Skeletal muscle cell (primary cell): Measurements from ENCODE around the gene ACOT7.

Source experiments
- DNase-seq: peaks from one replicate; pipeline ENCODE4 v3.0.0-alpha.2; 2010; ENCODE audit warnings: low read depth
- H3K4me3 ChIP-seq: 2 replicates; pipeline ENCODE4 v1.5.1; 2011; ENCODE audit warnings: low read depth, mild to moderate bottlenecking, control low read depth, low read length, moderate library complexity

The ACOT7 gene

DNA sequence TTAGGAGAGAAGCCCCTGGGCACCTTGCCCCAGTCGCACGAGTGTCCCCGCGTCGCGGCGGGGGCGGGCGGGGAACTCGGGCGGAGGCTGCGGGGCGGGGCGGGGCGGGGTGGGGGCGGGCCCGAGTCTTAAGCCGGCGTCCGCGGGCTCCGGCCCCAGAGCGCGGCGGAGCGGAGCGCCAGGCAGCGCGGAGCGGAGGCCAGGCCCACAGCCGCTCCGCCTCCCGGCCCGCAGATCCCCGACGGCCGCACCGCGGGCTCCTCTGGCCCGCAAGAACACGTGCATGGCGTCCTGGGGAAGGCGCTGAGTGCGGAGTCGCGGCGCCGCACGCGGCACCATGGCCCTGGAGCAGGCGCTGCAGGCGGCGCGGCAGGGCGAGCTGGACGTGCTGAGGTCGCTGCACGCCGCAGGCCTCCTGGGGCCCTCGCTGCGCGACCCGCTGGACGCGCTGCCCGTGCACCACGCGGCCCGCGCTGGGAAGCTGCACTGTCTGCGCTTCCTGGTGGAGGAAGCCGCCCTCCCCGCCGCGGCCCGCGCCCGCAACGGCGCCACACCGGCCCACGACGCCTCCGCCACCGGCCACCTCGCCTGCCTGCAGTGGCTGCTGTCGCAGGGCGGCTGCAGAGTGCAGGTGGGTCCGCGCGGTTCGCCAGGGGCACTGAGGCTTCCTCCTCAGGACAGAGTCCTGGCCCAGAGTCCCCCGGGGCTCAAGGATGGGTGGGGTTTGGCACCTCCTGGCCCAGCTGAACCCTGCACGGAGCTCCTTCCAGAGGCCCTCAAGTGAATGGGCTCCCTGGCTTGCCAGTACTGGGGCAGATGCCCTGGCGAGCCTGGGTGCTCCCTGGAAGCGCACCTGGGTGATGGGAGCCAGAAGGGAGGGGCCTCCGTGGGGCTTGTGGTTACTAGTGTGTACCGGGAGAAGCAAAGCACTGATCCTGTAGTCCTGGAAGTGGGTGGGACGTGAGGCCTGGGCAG is 31.3 kb upstream of the ACOT7 start, which contains the start of gene ESPN:
TSS of gene ESPN (plus strand) at position 158 of the 975 bp plus-strand sequence. CDS start at position 338, 180 bp downstream.
- H3K4me3 ChIP-seq = no peak within 1 kb of the TSS

DNA sequence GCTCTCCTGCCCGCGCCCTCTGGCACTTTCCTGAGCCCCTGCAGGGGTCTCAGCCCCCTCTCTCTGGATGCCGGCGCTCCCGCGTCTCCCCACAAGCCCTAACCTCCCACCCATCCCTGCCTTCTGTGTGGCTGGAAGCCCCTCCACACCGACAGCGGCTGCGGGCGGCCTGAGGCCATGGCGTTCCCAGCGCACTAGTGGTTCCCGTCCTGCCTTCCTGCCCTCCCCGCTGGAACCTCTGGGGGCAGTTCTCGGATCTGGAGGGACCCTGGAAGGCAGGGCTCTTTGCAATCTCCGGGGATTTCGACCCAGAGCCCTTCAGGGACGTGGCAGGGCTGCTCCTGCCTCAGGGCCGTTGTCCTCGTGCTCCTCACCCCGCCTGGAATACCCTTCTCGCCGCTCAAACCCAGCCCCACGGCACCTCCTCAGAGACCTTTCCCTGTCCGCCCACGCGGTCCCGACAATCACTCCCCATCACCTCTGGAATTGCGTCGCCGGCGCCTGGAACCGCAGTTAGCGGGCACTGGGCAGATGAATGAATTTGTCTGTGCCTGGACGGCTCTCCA is 30.5 kb upstream of the ACOT7 start:
- DNase-seq = no peak

More for the DNA sequence above, 31.3 kb upstream of the ACOT7 start, which contains the start of gene ESPN:
- DNase-seq = no peak

DNA sequence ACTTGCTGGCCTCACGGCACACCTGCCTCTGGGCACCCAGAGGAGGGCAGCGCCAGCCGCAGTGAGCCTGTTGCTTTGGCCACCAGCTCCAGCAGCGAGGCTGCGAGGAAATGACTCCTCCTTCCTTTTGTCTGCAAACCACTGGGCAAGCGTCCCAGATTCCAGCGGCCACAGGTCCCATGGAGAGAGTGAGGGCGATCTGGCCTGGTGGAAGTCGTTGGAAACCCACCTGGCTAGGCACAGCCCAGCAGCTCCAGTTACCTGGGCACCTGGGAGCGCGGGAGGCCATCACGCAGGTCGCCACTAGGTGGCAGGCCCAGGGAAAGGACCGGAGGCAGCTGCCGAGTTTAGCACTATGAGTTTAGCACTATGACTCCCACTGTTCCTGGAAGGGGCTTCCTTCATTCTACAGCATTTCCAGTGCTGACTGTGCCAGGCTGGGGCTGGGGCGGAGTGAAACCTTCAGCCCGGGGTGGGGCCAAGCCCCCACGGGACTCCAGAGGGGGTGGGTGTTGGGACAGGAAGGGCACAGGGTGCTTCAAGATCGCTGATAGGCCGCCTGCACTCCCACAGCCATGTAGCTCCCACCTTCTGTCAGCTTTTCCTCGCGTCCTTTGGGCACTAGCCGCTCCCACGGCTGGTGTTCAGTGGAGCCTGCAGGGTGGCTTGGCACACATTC is 29.9 kb upstream of the ACOT7 start:
- DNase-seq = no peak
- no peak overlapping the region for H3K4me3 ChIP-seq

More for the DNA sequence above, 30.5 kb upstream of the ACOT7 start:
- no peak overlapping the region for H3K4me3 ChIP-seq

DNA sequence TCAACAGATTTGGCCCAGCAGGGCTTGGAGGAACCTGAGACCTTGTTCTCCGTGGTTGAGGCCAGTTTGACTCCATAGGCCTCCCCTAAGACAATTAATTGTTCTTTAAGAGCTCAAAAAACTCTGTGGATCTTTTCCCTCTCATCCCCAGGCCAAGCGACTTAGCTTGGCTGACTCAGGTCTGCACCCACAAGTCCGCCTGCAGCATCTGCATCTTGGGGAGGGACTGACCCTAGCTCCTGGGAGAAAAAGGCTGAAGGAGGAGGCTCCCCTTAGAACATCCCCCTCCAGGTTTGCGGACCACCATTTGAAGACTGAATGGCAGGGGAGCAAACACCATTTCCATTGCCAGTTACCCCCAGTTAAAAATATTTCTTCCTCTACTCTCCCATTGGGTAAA is 27.7 kb upstream of the ACOT7 start:
- no peak for DNase-seq
- H3K4me3 ChIP-seq = no peak overlapping the region

DNA sequence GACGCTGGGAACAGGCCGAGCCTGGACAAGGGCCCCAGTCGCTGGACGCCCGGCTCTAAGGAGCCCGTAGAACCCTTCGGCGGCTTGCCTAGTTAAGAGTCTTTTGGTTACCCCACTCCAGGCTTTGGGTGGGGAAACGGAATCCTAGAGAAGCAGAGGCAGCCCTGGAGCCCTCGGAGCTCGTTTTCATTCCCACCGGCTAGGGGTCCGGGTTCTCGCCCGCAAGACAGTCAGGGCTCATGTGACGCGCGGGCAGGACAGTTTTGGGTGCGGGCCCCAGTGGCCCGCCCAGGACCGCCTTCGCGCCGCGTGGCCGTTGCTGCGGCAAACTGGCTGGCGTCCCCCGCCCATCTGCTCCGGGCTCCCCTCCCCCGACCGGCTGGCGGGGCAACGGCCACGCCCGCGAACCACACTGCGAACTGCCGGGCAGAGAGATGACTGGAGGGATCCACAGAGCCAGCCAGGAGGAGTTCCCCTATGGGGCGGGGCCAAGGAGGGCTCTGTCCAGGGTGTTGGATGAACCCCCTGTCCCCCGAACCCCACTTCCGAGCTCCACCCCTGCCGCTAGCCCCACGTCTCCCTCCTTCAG is 27.0 kb upstream of the ACOT7 start:
- no peak for DNase-seq
- H3K4me3 ChIP-seq = peak overlapping the region; percentile 11

DNA sequence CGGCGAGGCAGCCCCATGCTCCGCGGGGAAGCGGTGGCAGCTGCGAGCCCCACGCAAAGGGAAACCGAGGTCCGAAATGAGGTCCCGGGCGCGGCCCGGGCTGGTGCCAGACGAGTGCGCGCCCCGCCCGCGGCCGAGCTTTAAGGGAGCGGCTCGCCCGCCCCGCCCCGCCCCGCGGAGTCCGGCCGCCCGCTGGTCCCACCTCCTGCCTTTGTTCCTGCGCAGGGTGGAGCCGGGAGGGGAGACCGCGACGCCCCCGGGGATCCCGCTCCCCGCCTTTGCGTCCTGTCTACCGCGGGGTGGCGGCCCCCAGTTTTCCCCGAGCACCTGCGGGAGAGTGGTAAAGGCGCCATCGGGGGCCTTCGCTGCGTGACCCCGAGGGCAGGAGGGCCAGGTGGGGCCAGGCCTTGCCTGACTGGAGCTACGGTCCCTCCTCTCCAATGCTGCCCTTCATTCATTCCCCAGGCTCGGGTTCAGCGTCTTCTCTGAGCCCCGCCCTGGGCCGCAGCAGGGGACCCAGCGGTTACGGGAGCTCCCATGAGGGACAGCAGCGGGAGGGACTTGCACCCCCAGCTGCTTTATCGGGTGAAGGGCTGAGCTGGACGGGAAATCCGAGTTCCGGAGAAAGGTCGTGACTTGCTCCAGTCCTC is 26.4 kb upstream of the ACOT7 start, which contains the start of gene HES2:
TSS of gene HES2 (minus strand) at position 116 of the 650 bp plus-strand sequence. CDS start at position 17, 99 bp downstream.
- H3K4me3 ChIP-seq = peak within 1 kb of the TSS; percentile 28
- DNase-seq = no peak

DNA sequence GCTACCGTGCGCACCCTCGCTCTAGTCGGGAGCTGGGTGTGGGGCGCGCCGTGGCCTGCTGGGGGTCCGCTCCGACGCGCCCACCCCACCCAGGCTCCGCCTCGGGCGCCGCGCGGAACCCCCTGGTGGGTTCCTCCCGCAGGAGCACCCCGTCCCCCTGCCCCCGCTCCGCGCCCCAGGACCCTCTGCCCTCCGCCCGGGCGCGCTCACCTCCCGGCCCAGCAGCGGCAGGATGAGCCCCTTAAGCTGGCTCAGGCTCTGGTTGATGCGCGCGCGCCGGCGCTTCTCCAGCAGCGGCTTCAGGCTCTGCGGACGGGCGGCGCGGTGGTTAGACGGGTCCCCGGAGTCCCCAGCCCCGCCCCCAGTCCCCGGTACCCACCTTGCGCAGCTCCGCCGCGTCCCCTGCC is 25.8 kb upstream of the ACOT7 start:
- H3K4me3 ChIP-seq = peak overlapping the region; percentile 28
- DNase-seq = no peak

DNA sequence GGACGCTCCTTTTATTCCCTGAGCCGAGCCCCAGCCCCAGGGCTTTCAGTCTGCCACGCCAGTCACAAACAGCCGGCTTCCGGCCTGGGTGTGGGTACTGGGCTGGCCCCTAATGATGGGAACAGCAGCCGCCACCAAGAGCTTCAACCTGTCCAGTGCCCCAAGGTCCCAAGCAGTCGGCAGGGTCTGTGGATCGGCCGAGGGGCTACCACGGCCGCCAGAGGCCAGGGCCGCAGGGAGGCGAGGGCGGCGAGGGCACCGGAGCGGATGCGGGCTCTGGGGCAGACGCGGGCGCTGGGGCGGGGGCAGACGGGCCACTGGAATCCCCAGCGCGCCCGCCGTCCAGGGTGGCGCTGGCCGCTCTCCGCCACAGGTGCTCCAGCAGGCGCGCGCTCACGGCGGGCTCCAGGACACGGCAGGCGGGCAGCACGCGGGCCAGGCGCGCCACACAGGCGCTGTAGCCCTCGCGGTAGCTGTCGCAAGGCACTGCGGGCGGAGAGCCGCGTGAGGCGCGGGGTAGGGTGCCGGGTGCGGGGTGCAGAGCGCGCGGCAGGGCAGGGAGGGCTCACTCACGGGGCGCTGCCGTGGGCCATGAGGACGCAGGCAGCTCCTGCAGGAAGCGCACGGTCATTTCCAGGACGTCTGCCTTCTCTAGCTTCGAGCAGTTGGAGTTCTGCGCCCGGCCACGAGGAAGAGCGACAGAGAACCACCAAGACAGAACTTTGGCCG is 25.3 kb upstream of the ACOT7 start:
- H3K4me3 ChIP-seq = no peak overlapping the region
- no peak for DNase-seq

DNA sequence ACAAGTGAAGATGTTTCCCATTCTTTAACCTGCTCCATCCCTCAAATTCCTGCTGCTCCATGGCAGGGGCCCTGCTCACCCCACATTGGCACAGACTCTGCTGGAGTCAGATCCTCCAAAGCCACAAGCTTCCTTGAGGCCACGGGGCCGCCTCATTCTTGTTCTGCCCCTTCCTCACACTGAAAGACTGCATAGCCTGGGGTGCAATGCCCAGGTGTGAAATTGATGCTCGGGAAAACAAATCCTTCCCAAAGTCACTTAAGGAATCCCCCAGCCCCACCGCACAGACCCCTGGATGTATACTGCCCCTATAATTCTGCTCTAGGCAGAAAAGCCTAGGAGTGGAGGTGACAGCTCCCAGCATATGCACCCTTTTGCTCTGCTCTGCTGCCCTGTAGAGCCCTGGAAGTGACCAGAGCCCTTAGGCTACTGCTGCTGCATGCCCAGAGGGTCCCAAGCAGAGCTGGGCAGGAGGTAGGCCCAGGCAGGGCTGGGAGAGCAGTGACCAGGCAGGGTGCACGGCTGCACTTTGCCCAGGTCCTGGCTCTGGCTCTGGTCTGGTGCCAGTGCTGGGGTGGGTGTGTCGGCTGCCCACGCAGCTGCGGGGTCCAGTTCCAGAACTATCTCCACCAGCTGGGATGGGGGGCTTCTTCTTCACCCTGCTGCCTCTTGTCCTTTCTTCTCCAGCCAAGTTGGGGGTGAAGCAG is 24.5 kb upstream of the ACOT7 start:
- DNase-seq = no peak
- no peak overlapping the region for H3K4me3 ChIP-seq

DNA sequence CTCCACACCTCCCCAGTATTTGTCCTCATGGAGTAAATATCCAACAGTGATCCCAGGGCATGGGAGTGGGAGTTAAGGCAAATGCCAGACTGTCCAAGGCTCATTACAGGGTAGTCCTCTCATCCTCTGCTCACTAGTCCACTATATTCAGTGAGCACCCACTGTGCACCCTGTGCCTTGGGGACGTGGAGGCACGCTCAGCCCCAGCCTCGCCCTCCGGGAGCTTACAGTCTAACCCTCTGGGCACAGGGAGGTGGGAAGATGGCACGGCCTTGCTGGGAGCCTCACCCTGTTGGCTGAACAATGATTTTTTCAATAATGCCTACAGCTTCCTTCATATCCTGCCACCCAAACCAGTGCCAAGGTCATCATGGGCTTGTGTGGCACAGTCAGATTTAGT is 23.3 kb upstream of the ACOT7 start:
- no peak for DNase-seq
- no peak overlapping the region for H3K4me3 ChIP-seq

DNA sequence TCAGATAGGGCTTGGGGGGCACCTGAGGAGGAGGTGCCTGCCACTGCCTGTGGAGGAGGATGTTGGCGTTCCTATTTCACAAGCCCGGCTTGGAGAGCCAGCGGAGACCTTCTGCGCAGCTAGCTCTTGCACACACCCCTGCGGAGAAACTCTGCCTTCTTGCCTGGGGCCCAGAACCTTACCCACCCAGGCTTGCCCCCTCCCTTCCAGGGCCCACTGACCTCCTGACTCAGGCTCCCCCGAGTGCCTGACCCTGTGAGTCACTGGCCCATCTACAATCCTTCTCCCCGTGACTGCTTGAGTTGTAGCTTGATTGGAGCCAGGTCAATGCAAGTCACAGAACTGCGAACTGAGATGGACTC is 22.7 kb upstream of the ACOT7 start:
- DNase-seq = no peak
- no peak overlapping the region for H3K4me3 ChIP-seq

DNA sequence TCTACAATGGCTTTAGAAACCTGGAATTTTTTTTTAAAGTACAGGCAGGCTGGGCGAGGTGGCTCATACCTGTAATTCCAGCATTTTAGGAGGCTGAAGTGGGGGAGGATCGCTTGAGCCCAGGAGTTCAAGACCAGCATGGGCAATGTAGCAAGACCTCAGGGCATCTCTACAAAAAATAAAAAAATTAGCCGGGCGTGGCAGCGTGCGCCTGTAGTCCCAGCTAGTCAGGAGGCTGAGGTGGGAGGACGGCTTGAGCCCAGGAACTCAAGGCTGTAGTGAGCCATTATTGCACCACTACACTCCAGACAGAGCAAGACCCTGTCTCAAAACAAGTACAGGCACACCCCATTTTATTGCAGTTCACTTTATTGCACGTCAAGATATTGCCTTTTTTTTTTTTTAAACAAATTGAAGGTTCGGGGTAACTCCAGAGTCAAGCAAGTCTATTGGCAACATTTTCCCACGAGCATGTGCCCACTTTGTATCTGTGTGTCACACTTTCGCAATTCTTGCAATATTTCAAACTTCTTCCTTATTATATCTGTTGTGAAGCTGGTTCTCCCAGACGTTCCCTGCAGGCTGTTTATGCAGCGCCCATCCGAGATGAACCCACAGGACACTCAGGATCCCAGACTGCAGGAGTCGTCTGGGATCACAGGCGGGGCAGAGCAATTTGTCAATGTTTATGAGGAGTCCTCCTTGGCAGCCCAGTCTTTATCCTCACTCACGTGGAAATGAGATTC is 21.5 kb upstream of the ACOT7 start:
- H3K4me3 ChIP-seq = no peak overlapping the region
- no peak for DNase-seq

DNA sequence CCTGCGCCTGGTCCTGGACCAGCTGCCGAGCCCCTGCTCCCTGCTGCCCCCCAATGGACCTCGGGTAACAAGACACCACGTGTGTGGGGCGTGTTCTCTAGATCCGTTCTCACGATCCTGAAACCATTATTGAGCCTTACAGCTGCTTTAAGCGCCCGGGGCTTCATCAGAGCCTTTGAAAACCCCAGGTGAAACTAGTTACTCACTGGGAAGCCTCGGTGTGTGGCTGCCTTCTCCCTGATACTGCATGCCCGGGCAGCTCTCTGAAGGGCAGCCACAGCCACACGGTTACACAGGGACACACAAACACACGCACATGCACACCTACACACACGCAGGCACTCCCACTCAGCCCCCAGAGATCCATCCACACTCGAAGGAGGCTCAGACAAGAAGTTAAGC is 20.9 kb upstream of the ACOT7 start:
- peak overlapping the region; percentile 18 for H3K4me3 ChIP-seq
- DNase-seq = no peak

DNA sequence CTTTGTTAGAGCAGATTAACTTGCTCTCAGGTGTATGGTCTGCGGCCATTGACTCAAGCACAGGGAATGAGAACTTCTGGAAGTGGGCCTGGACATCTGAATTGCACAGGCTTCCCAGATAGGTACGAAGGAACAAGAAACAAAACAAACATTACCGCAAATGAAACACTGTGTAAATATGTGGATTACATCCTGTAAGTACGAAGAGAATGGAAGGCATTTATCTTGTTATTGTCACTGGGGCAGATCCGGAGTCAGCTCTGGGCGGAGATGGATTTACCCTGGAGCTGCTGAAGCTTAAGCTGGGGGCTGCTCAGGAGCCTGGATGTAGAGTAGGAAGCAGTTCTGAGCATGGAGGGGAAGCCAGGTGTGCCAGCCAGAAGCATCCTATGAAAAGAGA is 19.3 kb upstream of the ACOT7 start:
- no peak overlapping the region for H3K4me3 ChIP-seq
- no peak for DNase-seq

DNA sequence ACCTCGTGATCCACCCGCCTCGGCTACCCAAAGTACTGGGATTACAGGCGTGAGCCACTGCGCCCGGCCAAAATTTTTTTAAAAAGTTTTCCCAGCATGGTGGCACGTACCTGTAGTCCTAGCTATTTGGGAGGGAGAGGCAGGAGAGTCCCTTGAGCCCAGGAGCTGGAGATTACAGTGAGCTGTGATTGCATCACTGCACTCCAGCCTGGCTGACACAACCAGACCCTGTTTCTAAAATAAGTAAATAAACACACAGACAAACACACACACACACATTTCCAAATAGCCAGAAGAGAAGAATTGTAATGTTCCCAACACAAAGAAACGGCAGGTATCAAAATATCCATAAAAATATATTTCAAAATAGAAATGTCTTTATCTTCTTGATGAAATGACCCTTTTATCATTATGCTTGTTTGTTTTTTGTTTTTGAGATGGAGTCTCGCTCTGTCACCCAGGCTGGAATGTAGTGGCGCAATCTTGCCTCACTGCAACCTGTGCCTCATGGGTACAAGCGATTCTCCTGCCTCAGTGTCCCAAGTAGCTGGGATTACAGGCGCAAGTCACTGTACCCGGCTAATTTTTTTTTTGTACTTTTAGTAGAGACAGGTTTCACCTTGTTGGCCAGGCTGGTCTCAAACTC is 16.8 kb upstream of the ACOT7 start:
- no peak overlapping the region for H3K4me3 ChIP-seq
- no peak for DNase-seq

DNA sequence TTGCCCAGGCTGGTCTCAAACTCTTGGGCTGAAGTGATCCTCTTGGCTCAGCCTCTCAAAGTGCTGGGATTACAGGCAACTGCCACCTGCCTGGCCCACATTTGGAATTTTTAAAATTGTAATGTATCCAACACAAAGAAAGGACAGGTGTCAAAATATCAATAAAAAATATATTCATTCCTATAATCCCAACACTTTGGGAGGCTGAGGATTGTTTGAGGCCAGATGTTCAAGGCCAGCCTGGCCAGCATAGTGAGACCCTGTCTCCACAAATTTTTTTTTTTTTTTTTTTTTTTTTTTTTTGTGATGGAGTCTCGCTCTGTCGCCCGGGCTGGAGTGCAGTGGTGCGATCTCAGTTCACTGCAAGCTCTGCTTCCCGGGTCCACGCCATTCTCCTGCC is 16.2 kb upstream of the ACOT7 start:
- DNase-seq = no peak
- no peak overlapping the region for H3K4me3 ChIP-seq

DNA sequence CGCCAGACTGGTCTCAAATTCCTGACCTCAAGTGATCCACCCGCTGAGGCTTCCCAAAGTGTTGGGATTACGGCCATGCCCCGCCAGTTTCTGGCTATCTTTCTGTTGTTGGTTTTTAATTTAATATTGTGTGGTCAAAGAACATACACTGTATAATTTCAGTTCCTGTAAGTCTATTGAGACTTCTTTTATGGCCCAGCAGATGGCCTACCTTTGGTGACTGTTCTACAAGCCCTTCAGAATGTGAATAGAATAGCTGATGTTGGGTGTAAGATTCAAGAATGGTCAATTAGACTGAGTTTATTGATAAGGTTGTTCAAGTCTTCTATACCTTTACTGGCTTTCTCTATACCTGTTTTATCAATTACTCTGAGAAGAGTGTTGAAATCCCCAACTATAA is 15.5 kb upstream of the ACOT7 start:
- no peak for DNase-seq
- H3K4me3 ChIP-seq = no peak overlapping the region
